Upper lobe of right lung (tissue), 1 donor: ENCODE results near the gene RERE. TPM values are rescaled to one million over a fixed set of nuclear protein-coding genes. Genes with fewer than 3 reads are reported as not detected.

Source experiments
- ATAC-seq: fragments of 200-7000 bp; cut with Tn5 transposase; one replicate; pipeline ENCODE4 v1.9.1; 2020; ENCODE audit warnings: mild to moderate bottlenecking, moderate library complexity
- DNase-seq: peaks from one replicate; pipeline ENCODE4 v3.0.0-alpha.2; 2020
- H3K27ac ChIP-seq: fragments of 200-600 bp; one replicate; pipeline ENCODE4 v1.8.0; 2022
- H3K27me3 ChIP-seq: fragments of 200-600 bp; one replicate; pipeline ENCODE4 v1.8.0; 2022; ENCODE audit warnings: mild to moderate bottlenecking
- H3K36me3 ChIP-seq: fragments of 200-600 bp; one replicate; pipeline ENCODE4 v1.8.0; 2022
- H3K4me1 ChIP-seq: fragments of 200-600 bp; one replicate; pipeline ENCODE4 v1.8.0; 2022
- H3K4me3 ChIP-seq: fragments of 200-600 bp; one replicate; pipeline ENCODE4 v1.8.0; 2022; ENCODE audit warnings: mild to moderate bottlenecking
- H3K9me3 ChIP-seq: fragments of 200-600 bp; one replicate; pipeline ENCODE4 v1.8.0; 2022
- intact Hi-C: fragments of 100-400 bp; cut with DNase I; formaldehyde crosslinking; loops from one replicate; pipeline ENCODE4 v1.11.0; 2022
- total RNA-seq: library from RNA; stranded (reverse); fragmentation: NEBNext Ultra II Directional; extraction: Animal tissue kit (Norgen Biotek cat#: 25700); gene quantifications from one replicate; pipeline ENCODE4 v1.2.1, GENCODE V29; 2021
- TF ChIP-seq, protein P1 (sequence below): fragments of 200-600 bp; IDR thresholded peaks from one replicate; pipeline ENCODE4 v1.8.0; 2022; ENCODE audit warnings: antibody characterized with exemption
- donor health status: DM: no; HTN: yes; CAD: no; lungs with severe emphysema.

Gene RERE
- total RNA-seq, 1 donor from 2014 or later = 99.6 TPM

DNA sequence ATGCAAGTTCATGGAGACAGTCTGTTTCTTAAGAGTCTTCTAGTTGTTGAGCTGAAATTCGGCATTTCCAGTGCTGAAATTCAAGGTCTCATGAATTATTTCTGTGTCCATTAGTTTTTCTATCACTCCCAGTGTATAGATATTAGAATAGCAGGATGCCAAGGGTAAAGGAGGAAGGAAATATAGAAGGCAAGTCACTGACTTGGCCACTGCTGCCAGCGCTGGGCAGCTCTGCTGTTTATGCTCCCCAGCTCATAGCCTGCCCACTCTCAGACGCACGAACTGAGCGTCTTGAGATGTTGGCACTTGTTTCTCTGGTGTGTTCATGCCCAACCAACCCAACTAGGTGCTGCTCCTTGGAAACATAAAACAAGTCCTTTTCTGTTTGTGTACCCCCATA, 389.5 kb downstream of the RERE start:
- peak overlapping the region; percentile 58 for H3K27ac ChIP-seq
- ATAC-seq = no peak

DNA sequence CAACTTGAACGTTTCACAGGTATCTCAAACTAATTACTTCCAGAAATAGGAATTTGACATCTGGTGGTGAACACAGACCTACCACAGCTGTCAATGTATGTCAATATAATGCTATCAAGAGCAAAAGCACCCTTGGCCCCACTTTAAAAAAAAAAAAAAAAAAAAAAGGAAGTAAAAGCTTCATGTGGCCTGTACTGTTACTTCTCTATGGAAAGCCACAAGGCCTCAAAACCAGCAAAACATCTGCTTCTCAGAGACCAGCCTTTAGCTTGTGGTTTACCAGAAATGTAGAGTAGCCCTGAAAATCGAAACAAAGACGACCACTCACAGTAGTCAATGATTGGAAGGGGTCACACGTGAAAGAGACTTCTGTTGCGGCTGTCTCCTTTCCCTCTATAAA, 389.9 kb downstream of the RERE start:
- peak overlapping the region; percentile 4 for H3K4me3 ChIP-seq
- TF ChIP-seq, protein P1, sequence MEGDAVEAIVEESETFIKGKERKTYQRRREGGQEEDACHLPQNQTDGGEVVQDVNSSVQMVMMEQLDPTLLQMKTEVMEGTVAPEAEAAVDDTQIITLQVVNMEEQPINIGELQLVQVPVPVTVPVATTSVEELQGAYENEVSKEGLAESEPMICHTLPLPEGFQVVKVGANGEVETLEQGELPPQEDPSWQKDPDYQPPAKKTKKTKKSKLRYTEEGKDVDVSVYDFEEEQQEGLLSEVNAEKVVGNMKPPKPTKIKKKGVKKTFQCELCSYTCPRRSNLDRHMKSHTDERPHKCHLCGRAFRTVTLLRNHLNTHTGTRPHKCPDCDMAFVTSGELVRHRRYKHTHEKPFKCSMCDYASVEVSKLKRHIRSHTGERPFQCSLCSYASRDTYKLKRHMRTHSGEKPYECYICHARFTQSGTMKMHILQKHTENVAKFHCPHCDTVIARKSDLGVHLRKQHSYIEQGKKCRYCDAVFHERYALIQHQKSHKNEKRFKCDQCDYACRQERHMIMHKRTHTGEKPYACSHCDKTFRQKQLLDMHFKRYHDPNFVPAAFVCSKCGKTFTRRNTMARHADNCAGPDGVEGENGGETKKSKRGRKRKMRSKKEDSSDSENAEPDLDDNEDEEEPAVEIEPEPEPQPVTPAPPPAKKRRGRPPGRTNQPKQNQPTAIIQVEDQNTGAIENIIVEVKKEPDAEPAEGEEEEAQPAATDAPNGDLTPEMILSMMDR = no peak
- peak; percentile 28 for ATAC-seq
- H3K9me3 ChIP-seq = no peaks in the 10 kb centered on the region
- no peaks in the 10 kb centered on the region for H3K27me3 ChIP-seq
- H3K4me1 ChIP-seq = peaks cover 42% of the 10 kb centered on the region
- no peak for DNase-seq
- intact Hi-C loops = no loop called here
- peak overlapping the region; percentile 58 for H3K27ac ChIP-seq
- no peaks in the 10 kb centered on the region for H3K36me3 ChIP-seq

More for the DNA sequence above, 389.5 kb downstream of the RERE start:
- H3K27me3 ChIP-seq = no peaks in the 10 kb centered on the region
- no peaks in the 10 kb centered on the region for H3K9me3 ChIP-seq
- no peaks in the 10 kb centered on the region for H3K36me3 ChIP-seq
- DNase-seq = no peak
- intact Hi-C loops = no loop called here
- TF ChIP-seq, protein P1 = no peak
- H3K4me1 ChIP-seq = peaks cover 42% of the 10 kb centered on the region
- H3K4me3 ChIP-seq = peak overlapping the region; percentile 4

DNA sequence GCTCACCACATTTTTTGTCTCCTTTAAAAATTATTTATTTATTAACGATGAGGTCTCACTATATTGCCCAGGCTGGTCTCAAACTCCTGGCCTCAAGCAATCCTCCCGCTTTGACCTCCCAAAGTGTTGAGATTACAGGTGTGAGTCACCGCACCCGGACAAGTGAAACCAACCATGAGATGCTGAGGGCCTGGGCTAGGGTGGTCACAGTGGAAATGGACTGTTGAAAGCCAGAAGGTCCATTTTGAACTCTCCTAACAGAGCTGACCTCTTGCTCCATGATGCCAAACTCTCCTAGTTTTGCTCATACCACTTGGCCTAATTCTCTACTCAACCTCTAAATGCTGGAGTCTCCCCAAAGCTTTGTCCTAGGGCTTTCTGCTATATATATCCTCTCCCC, 390.4 kb downstream of the RERE start:
- DNase-seq (no peak), ATAC-seq (no peak)
- Histone ChIP-seq H3K27me3 (no peaks in the 10 kb centered on the region), H3K4me3 (no peak overlapping the region), H3K4me1 (peaks cover 45% of the 10 kb centered on the region), H3K36me3 (no peaks in the 10 kb centered on the region), H3K27ac (peak overlapping the region; percentile 17), H3K9me3 (no peaks in the 10 kb centered on the region)
- intact Hi-C loops = no loop called here
- TF ChIP-seq, protein P1 = no peak

DNA sequence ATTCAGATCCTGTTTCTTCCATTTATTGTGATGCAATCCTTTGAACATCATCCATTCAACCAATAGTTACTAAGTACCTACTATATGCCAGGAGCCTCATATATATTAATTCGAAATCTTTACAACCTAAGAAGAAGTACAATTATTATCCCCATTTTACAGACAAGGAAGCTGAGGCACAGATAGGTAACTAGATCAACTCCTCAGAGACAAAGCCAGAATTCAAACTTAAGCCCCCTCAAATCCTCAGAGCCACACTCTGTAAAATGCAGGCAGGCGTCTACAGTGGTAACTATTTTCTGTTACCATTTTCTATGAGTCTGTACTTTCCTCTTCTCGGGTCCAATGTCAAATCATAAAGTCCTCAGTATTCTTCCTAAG, 391.7 kb downstream of the RERE start:
- Histone ChIP-seq H3K4me3 (no peak overlapping the region), H3K27ac (peak overlapping the region; percentile 95), H3K36me3 (no peaks in the 10 kb centered on the region), H3K9me3 (no peaks in the 10 kb centered on the region), H3K4me1 (peaks cover 51% of the 10 kb centered on the region), H3K27me3 (no peaks in the 10 kb centered on the region)
- ATAC-seq (no peak), DNase-seq (no peak)
- intact Hi-C loops = no loop called here
- TF ChIP-seq, protein P1 = no peak

DNA sequence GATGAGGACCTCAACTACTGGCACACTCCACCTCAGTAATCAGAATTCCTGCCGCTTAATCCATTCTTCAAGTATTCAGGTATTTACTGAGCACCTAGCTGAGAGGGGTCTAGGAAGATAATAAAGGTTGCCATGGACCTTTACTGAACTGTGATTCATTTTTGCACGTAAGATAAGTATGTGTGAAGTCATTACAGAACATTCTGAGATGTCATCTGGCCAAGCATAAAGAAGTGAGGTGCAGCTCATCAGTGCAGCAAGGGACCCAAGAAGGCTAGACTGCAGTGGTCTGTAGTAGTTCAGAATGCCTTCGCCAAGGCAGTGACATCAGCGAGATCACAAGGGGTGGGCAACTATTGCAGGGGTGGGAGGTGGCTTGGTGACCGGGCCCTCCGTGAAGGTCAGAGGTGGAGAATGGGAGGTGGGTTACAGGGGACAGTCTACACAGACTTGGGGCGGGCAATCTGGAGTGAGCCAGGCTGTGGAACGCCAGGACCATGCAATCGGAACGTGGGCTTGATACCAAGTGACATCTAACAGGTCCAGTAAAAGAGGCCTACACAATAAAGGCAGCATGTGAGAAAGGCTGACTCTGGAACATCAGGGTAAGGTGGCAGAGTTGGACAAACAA, 392.2 kb downstream of the RERE start:
- Histone ChIP-seq H3K9me3 (no peaks in the 10 kb centered on the region), H3K27ac (peak overlapping the region; percentile 95), H3K4me1 (peaks cover 53% of the 10 kb centered on the region), H3K36me3 (peaks cover 5% of the 10 kb centered on the region), H3K4me3 (peak overlapping the region; percentile 74), H3K27me3 (no peaks in the 10 kb centered on the region)
- no peak for DNase-seq
- intact Hi-C loops = no loop called here
- no peak for ATAC-seq
- TF ChIP-seq, protein P1 = no peak
